HG03135 (cell line): ENCODE measurements around the gene RASA3.
"Not testable (repeated sequence)": the region's sequence is repeated elsewhere in the genome, so short reads cannot be mapped to it uniquely, and the experiment has no call there.

Experiments
- ATAC-seq: cut with Tn5 transposase; IDR thresholded peaks from one replicate; pipeline ENCODE4 v1.9.1; 2021; ENCODE audit warnings: mild to moderate bottlenecking, moderate library complexity; ENCODE audit not compliant: unreplicated experiment

RASA3 gene

DNA sequence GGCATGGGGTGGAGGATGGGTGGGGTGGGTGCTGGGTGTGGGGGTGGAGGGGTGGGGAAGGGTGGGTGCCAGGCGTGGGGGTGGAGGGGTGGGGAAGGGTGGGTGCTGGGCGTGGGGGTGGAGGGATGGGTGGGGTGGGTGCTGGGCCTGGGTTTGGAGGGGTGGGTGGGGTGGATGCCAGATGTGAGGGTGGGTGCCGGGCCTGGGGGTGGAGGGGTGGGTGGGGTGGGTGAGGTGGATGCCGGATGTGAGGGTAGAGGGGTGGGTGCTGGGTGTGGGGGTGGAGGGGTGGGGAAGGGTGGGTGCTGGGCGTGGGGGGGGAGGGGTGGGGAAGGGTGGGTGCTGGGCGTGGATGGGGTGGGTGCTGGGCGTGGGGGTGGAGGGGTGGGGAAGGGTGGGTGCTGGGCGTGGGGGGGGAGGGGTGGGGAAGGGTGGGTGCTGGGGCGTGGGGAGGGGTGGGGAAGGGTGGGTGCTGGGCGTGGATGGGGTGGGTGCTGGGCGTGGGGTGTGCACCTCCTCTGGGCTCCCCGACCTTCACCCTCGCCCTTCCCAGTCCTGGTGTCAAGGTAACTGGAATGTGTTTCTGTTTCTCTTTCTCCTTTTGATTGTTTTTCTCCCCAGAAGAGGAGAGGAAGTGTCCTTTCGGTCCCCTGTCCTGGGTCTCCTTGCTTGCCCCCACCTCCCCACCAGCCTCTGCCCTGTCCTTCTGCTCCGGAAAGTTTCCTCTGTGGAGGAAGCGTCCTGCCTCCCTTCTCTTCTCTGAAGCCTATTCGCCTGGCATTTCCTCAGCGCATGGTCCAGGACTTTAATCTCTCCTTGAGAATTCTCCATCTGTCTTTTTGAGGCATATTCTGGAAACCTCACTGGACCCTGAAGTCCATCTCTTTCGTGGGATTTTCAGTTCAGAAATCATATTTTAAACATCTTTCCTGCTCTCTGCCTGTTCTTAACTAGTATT, 23.8 kb upstream of the RASA3 start:
- ATAC-seq: no peak

DNA sequence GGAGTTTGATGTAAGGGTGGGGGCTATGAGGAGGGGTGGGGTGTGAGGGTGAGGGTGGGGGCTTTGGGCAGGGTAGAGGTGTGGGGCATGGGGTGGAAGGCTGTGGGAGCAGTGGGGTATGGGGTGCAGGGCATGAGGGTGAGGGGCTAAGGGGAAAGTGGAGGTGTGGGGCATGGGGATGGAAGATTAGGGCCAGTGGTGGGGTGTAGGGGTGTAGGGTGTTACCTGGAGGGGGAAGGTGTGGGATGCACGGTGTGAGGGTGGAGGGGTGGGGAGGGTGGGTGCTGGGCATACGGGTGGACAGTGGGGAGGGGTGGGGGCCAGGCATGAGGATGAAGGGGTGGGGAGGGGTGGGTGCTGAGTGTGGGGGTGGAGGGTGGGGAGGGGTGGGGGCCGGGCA, 22.9 kb upstream of the RASA3 start:
- no peak for ATAC-seq

DNA sequence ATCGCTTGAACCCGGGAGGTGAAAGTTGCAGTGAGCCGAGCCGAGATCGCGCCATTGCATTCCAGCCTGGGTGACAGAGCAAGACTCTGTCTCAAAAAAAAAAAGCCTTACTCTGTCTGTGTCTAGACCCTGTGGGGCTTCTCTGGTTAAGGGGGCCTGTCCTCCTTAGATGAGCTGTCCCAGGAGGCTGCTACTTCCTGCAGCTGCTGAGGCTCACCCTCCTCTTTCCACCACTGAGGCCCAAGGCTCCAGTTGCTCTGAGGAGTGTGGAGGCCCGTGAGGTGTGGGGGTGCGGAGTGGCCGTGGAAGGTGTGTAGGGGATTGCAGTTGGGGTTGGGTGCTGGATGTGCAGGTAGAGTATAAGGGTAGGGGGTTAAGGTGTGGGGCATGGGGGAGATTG, 22.1 kb upstream of the RASA3 start:
- no peak for ATAC-seq

DNA sequence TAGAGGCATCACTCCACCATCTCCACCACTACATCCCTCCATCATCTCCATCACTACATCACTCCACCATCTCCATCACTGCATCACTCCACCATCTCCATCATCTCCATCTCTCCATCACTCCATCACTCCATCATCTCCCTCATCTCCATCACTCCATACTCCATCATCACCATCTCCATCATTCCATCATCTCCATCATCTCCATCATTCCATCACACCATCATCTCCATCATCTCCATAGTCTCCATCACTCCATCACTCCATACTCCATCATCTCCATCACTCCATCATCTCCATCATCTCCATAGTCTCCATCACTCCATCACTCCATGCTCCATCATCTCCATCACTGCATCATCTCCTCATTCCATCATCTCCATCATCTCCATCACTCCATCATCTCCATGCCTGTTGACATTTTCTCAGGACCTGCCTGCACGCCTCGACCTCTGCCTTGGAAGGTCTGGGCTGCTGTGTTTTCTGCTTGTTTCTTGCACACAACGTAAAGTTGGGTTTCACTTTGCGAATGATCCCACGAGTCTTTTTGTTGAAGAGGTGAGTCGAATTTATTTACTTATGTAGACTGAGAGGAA, 21.2 kb upstream of the RASA3 start:
- ATAC-seq: no peak

DNA sequence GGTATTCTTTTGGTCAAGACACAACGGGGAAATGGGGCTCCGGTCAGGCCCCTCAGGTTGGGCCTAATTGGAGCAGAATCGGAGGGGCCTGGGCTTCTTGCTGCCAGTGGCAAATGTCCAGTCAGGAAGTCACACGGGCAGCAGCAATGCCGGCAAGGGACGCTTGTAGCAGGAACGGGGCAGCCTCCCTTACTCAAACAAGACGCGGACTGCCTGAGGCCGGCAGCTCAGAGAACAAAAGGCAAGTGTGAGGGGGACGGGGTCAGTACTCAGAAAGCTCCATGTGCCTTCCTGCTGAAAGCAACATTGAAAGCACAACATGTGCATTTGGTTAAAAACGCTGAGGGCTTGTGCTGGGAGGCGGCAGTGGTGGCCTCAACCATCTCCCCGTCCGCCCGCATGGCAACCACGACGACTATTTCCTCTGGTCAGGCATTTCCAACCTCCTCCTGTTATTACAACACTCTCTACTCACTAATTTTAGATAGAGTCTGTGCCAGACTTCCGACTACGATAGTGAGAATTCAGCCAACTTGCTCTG, 20.5 kb upstream of the RASA3 start:
- ATAC-seq: no peak

DNA sequence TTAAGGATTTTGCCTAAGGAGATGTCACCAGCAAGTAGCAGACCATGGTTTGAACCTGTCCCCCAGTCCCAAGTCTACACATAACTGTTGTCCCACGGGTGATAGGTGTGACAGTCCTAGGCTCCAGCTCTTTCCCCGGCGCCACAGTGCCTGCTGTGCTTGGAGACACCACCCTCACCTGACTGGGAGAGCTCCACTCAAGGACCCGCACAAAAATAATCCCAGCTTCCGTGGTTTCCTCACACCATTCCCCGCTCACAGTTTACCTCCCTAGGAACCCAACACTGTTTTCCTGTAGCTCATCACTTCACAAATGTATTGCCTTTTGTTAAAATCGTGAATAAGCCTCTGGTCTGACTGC, 19.8 kb upstream of the RASA3 start:
- ATAC-seq: no peak

DNA sequence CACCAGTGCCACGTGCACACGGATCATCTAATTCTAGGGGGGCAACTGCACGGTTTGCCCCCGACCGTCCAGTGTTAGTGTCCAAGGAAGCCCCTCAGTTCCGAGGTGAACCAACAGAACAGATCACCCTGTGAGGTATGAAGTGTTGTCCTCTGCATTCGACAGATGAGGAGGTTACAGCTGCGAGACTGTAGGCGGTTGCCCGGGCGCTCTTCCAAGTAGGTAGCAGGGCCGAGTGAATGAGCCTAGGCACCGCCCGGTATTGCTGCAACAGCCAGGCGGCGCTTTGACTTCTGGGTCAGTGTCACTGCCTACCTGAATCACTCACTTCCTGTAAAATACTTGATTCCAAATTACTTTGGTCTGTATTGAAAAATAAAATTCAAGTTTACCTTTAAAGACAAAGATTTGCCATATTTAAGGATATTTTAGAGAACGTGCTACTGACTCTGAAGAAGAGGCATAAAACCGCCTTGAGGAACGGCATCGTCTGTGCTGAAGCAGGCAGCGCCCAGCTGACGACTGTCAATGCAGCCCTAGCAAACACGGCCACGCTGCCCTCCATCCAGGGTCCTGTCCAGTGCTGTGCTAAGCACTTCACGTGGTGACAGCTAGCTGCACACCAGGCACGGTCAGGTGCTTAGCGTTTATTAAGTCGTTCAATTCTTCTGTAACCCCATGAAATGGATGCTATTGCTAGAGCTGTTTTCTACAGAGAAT, 19.3 kb upstream of the RASA3 start:
- no peak for ATAC-seq

DNA sequence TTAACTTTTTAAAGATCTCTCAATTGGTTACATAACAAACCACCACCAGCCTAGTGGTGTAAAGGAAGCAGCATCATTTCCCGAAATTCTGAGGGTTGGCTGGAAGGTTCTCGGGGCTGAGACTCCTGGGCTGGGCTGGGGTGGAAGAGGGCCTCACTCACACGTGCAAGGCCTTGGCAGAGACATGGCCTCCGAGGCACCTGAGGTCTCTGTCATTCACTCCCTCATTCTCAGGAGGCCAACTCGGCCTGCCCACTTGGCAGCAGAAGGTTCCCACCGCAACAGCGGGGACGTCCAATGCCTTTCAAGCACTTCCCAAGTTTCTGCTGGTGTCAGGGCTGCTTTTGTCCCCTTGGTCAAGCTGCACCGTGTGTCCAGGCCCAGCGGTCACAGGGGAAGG, 18.6 kb upstream of the RASA3 start:
- no peak for ATAC-seq

DNA sequence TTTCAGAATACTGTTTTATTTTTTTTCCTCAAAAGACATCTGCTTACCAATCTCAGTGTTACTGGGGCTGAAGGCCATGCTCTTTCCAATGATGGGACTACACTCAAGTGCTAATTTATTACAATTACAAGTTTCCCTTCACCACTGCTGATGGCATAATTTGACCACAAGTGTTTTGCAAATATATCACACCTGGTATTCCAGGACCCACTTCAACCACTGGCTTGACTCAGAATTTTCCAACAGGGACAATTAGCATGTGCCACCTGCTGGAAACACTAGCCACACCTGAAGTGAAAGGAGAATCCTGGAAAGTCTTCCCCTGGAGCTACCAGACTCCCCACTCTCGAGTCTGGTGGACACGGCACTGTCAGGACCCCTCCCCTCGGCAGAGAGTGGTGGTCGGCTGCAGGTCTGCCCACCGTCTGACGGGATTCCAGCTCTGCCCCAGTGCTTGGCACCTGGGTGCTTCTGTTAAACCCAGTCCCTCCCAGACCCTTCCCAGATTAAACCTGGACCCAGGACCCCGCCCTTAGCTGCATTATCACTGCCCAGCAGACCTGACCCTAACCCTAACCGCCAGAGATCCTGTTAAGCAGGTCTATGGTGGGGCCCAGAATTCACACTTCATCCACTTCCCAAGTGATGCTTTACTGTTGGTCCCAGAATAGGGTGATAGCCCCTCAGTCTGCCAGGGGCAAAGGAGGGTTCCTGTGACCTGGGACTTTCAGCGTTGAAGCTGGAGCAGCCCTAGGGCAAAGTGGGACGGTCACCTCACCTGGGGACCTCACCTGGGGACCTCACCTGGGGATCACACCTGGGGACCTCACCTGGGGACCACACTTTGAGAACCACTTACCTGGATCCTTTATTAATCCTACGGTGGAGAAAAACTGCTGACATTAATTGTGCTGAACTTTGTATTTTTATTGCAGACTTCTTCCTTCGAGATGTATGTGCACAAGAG, 17.6 kb upstream of the RASA3 start:
- no peak for ATAC-seq

DNA sequence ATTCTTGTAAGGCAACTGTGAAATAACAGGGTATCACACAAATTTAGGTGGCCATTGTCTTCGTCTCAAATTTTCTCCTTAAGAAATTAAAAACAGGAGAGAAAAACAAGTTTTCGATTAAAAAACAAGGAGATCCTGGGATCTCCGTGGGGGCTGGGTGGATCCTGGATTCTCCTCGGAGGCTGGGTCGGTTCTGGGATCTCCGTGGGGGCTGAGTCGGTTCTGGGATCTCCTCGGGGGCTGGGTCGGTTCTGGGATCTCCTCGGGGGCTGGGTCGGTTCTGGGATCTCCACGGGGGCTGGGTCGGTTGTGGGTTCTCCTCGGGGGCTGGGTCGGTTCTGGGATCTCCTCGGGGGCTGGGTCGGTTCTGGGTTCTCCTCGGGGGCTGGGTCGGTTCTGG, 16.5 kb upstream of the RASA3 start:
- ATAC-seq: not testable (repeated sequence)

DNA sequence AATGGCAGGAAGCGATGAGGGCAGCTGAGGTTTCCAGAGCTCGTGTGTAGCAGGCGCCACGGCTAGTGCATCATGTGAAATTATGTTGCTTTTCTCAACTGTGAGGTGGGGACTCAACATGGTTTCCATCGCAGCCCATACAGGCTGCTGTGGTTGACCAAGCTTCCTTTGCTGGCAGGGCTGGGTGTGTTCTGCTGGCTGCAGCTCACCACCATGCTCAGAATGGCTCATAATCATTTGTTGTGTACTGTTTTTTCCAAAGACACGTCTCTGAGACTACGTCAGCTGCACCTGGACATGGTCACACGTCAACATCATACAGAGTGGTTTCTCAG, 16.1 kb upstream of the RASA3 start:
- peak; percentile 82 for ATAC-seq

DNA sequence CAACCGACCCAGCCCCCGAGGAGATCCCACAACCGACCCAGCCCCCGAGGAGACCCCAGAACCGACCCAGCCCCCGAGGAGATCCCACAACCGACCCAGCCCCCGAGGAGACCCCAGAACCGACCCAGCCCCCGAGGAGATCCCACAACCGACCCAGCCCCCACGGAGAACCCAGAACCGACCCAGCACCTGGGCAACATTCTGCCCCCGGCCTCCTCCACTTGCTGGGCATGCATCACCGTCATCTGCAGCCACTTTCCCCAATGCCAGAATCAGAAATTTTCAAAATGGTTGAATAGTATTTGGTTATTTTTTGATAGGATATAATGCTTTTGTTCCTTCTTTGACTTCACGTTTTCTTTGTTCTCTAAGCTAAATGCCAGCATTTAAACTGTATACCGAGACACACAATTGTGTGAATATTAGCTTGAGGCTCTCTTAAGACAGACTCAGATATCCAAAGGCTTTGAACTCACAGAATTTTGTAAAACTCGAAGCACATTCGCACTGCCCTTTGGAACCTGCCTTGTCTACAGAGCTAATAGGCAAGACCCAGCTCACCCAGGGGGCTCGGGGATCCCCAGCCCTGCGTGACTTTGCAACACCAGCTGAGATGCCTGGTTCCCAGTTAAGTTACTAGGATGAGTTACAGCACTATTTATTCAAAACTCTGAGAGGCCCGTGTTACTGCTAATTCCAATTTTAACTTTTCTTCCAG, 15.5 kb upstream of the RASA3 start:
- ATAC-seq: peak; percentile 35

DNA sequence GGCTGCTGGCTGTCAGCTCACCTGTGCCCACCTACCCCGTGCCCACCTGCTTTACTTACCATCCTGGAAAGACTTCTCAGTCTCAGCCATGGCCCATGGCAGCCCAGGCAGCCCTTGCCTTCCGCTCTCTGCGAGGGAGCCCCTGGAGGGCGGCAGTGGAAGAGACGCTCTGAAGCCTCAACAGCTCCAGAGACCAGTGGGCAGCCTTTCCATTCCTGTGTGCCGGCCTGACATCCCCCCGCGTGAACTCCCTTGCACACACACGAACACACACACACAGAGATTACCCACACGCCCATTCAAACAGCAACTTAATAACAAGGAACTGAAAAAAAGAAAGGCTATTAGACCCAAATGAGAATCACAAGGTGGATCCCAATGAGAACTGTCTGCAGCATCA, 14.2 kb upstream of the RASA3 start:
- no peak for ATAC-seq

DNA sequence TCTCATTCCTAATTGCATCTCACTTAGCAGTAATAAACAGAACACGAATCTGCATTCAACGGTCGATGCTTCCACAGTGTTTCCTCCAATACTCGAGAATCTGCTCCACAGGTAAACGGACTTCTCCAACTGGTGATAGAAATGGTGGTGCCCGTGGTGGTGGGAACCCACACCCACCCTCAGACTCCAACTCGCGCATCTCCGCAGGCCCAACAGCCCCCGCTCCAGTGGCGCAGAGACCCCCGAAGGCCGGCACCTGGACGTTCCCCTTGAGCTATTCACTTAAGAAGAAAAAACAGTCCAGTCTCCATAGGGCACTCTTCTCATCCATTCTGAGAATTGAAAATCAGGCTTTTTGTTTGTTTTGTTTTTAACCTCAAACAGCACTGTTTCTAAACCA, 13.8 kb upstream of the RASA3 start:
- no peak for ATAC-seq

DNA sequence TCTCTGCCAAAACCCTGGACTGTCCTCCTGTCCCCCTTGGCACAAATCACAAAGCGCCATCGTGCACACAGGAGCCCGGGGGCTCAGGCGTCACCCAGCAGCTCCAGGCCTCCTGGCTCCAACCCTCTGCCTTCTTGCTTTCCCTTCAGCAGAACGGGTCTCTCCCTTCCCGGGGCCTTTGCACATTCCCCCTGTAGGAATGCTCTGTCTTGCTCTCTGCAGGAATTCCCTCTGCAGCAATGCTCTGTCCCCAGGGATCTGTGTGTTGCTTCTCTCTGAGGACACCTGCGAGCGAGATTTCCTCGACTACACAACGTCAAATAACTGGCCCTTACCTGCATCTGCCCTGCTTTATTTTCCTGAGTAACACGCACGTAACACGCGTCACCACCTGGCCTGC, 13.3 kb upstream of the RASA3 start:
- no peak for ATAC-seq

DNA sequence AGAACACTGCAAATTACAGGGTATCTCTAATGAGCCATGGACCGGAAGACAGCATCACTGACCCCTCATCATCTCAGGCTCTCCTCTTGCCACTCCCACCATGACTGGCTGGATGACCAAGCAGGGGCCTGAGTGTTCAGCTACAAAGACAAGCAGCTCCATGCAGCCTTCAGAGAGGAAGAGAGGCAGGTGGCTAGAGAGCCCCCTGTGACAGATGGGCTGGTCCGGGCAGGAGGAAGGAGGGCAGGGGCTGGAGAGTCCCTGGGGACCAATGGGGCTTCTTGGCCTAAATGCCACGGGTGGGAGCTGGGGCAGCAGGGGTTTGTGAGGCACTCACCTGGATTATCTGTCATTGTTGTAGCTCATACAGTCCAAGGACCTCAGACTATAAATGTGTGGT, 12.8 kb upstream of the RASA3 start:
- ATAC-seq: no peak

DNA sequence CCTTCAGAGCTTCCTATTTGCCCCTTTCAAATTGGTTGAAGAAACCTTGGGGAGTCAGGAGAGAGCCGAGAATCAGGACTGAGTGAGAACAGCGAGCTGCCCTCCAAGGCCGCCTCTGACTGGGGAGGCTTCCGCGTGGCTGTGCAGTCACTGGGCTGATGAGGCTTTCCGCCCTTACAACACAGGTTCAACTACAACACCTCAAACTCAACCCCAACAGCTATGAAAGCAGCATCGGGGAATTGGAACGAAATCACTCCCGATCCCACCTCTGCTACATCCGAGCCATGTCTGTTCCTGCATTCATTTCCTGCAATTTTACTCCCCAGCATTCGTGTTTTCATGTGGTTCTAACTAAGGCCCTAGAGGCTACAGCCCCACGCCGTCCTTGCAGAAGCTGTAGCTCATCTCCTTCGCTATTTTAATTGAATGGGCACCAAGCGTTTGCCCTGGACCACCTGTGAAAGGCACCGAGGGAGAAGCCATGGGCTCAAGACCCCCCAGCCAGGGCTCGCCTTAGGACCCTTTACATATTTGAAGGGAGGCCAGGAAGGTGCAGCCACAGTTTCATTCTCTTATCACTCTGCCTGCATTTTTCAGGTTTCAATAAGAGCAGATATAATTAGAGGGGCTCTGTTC, 12.3 kb upstream of the RASA3 start:
- ATAC-seq: no peak

DNA sequence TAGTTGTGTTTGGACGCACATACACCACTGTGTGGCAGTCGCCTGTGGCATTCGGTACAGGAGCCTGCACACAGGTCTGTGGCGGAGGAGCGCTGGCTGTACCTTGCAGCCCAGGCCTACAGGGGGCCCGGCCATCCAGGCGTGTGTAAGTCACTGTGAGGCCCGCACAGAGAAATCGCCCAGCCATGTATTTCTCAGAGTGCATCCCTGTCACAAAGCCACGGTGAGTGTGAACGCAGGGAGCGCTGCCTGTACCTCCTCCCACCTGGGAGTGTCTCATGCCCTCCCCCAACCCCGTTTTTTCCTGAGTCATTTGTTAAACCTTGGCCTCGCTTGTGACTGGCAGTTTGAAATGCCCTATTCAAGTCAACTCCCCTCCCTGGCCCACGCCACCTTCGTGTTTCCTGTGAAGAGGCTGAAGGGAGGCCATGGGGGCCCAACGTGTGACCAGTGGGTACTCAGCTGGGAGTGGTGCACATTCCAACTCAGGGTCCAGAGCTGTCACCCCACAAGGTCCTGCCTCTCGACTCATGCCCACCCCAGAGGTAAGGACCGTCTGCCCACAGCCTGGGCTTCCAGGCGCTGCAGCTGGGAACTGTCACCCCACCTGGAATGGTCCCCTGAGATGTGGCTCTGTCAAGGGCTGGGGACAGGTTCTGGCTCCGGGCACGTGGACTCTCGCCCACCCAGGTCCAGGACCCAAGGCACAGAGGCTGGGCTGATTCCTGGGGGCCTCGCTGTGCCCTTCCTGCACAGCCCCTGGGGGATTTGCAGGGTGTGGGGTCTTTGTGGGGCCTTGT, 11.6 kb upstream of the RASA3 start:
- ATAC-seq: no peak
